ENCODE results near the gene CORIN. TPM values are rescaled to one million over a fixed set of nuclear protein-coding genes. Genes with fewer than 3 reads are reported as not detected.

The CORIN gene
- total and polyA plus RNA-seq, 2 donors (not counting 1 experiment from before 2014, with no cell fraction given) = 0.25 TPM; not detected in 1

- Histone ChIP-seq H3K36me3 (replicated peaks in 1 of 2; ENCODE audit: control extremely low read depth in 1 of 2, control insufficient read depth in 1 of 2, extremely low read depth in 1 of 2, insufficient read depth in 2 of 2, low read length in 1 of 2) (no peaks in the 10 kb centered on the region), H3K9ac (ENCODE audit: low read length) (no peak overlapping the region), H4K20me1 (ENCODE audit: control insufficient read depth, insufficient read depth, low read length, poor library complexity, severe bottlenecking) (no peaks in the 10 kb centered on the region), H3K27me3 (replicated peaks in 1 of 4; ENCODE audit: control extremely low read depth in 1 of 4, control insufficient read depth in 3 of 4, insufficient read depth in 4 of 4, low read length in 3 of 4) (peaks cover 0 to 5% (median 2%) of the 10 kb centered on the region in 4 experiments), H3K27ac (ENCODE audit: low read length in 2 of 2) (no peak overlapping the region), H3K9me3 (ENCODE audit: control extremely low read depth in 1 of 3, control insufficient read depth in 2 of 3, insufficient read depth in 1 of 3, low read length in 2 of 3) (no peaks in the 10 kb centered on the region), H3K4me1 (ENCODE audit: control insufficient read depth in 2 of 2, insufficient read depth in 2 of 2, low read length in 2 of 2) (no peaks in the 10 kb centered on the region), H2AFZ (ENCODE audit: insufficient read depth, low read depth, low read length, poor library complexity, severe bottlenecking) (no peak overlapping the region), H3K79me2 (ENCODE audit: control insufficient read depth, insufficient read depth, low read length) (no peaks in the 10 kb centered on the region), H3K4me2 (replicated peaks; ENCODE audit: low read depth, low read length, poor library complexity, severe bottlenecking) (no peak overlapping the region), H3K4me3 (ENCODE audit: control extremely low read depth in 1 of 5, extremely low read depth in 1 of 5, insufficient read depth in 1 of 5, low read depth in 2 of 5, low read length in 4 of 5) (no peak overlapping the region)
- POLR2A ChIA-PET = no interaction called here
- Mint-ChIP-seq H3K27me3 (peaks cover 31% of the 10 kb centered on the region), H3K9me3 (ENCODE audit: insufficient read depth) (no peaks in the 10 kb centered on the region), H3K4me1 (no peaks in the 10 kb centered on the region), H3K4me3 (no peak overlapping the region), H3K27ac (no peak overlapping the region)
- ATAC-seq (ENCODE audit: low read depth) (no peak), DNase-seq (no peak)
- 100% methylated on average over 2 of the region's 2 CpGs for WGBS (ENCODE audit: insufficient coverage)
- CTCF ChIA-PET = interaction anchor here (0.6 to 1.1 kb wide), 2 partner anchors 9 to 611 kb away, joined by 3 read pairs; no protein-coding TSS in a partner anchor
- intact Hi-C loops (cut with micrococcal nuclease) = no loop called here
- no peak for TF ChIP-seq CTCF (IDR thresholded peaks at IDR 0.05)
- no peak for TF ChIP-seq EZH2 (IDR thresholded peaks at IDR 0.05; ENCODE audit: borderline replicate concordance, insufficient read depth, low read depth, low read length, poor library complexity, severe bottlenecking)
Observed at GRCh38 chr4:47675806-47676205, 162.1 kb downstream of the CORIN start.

- no peaks in the 10 kb centered on the region for H4K20me1 ChIP-seq (ENCODE audit: control insufficient read depth, insufficient read depth, low read length, poor library complexity, severe bottlenecking)
- no peak overlapping the region for H3K27ac Mint-ChIP-seq
Observed at GRCh38 chr4:47674144-47674543, 163.7 kb downstream of the CORIN start.

More at GRCh38 chr4:47674144-47674543, 163.7 kb downstream of the CORIN start:
- Histone ChIP-seq H3K79me2 (ENCODE audit: control insufficient read depth, insufficient read depth, low read length) (no peaks in the 10 kb centered on the region), H3K4me3 (ENCODE audit: control extremely low read depth in 1 of 5, extremely low read depth in 1 of 5, insufficient read depth in 1 of 5, low read depth in 2 of 5, low read length in 4 of 5) (no peak overlapping the region), H2AFZ (ENCODE audit: insufficient read depth, low read depth, low read length, poor library complexity, severe bottlenecking) (no peak overlapping the region), H3K27ac (ENCODE audit: low read length in 2 of 2) (no peak overlapping the region), H3K9ac (ENCODE audit: low read length) (no peak overlapping the region), H3K4me2 (replicated peaks; ENCODE audit: low read depth, low read length, poor library complexity, severe bottlenecking) (no peak overlapping the region), H3K36me3 (replicated peaks in 1 of 2; ENCODE audit: control extremely low read depth in 1 of 2, control insufficient read depth in 1 of 2, extremely low read depth in 1 of 2, insufficient read depth in 2 of 2, low read length in 1 of 2) (no peaks in the 10 kb centered on the region), H3K9me3 (ENCODE audit: control extremely low read depth in 1 of 3, control insufficient read depth in 2 of 3, insufficient read depth in 1 of 3, low read length in 2 of 3) (no peaks in the 10 kb centered on the region), H3K27me3 (replicated peaks in 1 of 4; ENCODE audit: control extremely low read depth in 1 of 4, control insufficient read depth in 3 of 4, insufficient read depth in 4 of 4, low read length in 3 of 4) (peaks cover 0 to 5% (median 0%) of the 10 kb centered on the region in 4 experiments), H3K4me1 (ENCODE audit: control insufficient read depth in 2 of 2, insufficient read depth in 2 of 2, low read length in 2 of 2) (no peaks in the 10 kb centered on the region)
- CTCF ChIA-PET = interaction anchor here (2.3 kb wide), 1 partner anchor 259 kb away, joined by 7 read pairs; no protein-coding TSS in a partner anchor
- intact Hi-C loops (cut with micrococcal nuclease) = no loop called here
- H3K4me1 Mint-ChIP-seq = no peaks in the 10 kb centered on the region
- 90% methylated on average over 2 of the region's 4 CpGs for WGBS (ENCODE audit: insufficient coverage)
- no peaks in the 10 kb centered on the region for H3K9me3 Mint-ChIP-seq (ENCODE audit: insufficient read depth)
- H3K4me3 Mint-ChIP-seq = no peak overlapping the region
- DNase-seq (no peak), ATAC-seq (ENCODE audit: low read depth) (no peak)
- H3K27me3 Mint-ChIP-seq = peaks cover 28% of the 10 kb centered on the region
- TF ChIP-seq CTCF (IDR thresholded peaks at IDR 0.05) (no peak), EZH2 (IDR thresholded peaks at IDR 0.05; ENCODE audit: borderline replicate concordance, insufficient read depth, low read depth, low read length, poor library complexity, severe bottlenecking) (no peak)
- POLR2A ChIA-PET = no interaction called here

All from B cell (primary cell).